Fibroblast of mammary gland (primary cell): ENCODE results near the gene PAQR9.

Experiments
- DNase-seq: peaks from one replicate; pipeline ENCODE4 v3.0.0-alpha.2; 2010; ENCODE audit warnings: low read depth
- H3K4me3 ChIP-seq: 2 replicates; pipeline ENCODE4 v1.5.1; 2011; ENCODE audit warnings: low read depth, mild to moderate bottlenecking, low read length, moderate library complexity; ENCODE audit not compliant: control insufficient read depth
- TF ChIP-seq, protein P1 (sequence below): conservative IDR thresholded peaks from 2 replicates; pipeline ENCODE4 v1.5.1; 2011; ENCODE audit warnings: low read depth, low read length, inconsistent platforms; ENCODE audit not compliant: control insufficient read depth, insufficient read depth

Gene PAQR9

DNA sequence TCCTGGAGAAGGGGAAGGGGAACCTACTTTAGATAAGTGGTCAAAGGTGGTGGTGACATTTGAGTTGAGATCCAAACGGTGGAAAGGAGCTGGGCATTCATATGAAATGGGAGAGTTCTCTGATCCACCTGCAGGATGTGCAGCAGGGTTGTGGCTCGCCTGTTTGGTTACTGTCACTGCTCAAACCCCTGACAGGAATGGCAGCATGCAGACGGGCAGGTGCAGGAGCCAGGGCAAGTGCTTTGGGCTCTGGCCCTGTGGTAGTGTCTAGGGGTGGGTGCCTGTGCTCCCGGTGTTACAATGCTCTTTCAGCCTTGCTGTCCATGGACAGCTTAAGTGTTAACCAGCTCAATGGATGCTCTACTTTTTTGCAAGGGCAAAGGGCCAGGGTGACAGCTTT lies 18.5 kb downstream of the PAQR9 start:
- H3K4me3 ChIP-seq: no peak overlapping the region
- TF ChIP-seq, protein P1, sequence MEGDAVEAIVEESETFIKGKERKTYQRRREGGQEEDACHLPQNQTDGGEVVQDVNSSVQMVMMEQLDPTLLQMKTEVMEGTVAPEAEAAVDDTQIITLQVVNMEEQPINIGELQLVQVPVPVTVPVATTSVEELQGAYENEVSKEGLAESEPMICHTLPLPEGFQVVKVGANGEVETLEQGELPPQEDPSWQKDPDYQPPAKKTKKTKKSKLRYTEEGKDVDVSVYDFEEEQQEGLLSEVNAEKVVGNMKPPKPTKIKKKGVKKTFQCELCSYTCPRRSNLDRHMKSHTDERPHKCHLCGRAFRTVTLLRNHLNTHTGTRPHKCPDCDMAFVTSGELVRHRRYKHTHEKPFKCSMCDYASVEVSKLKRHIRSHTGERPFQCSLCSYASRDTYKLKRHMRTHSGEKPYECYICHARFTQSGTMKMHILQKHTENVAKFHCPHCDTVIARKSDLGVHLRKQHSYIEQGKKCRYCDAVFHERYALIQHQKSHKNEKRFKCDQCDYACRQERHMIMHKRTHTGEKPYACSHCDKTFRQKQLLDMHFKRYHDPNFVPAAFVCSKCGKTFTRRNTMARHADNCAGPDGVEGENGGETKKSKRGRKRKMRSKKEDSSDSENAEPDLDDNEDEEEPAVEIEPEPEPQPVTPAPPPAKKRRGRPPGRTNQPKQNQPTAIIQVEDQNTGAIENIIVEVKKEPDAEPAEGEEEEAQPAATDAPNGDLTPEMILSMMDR: no peak
- no peak for DNase-seq

DNA sequence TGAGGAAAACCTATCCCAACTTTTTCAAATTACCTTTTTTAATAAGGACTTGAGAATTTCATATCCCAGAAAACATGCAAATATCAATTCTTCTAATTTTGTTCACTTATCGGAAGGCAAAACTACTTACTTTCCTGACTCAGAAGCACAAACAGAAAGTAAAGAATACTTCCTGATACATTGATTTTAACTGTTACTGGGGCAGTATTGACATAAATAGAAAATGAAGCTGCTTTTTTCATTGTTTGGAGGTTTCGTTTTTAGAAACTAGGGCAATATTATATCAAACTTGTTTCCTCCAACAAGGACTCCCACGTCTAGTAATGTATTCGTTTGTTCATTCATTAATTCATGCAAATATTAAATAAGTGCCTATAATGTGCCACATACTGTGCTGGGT lies 19.1 kb downstream of the PAQR9 start:
- no peak for DNase-seq
- no peak overlapping the region for H3K4me3 ChIP-seq
- TF ChIP-seq, protein P1: no peak

DNA sequence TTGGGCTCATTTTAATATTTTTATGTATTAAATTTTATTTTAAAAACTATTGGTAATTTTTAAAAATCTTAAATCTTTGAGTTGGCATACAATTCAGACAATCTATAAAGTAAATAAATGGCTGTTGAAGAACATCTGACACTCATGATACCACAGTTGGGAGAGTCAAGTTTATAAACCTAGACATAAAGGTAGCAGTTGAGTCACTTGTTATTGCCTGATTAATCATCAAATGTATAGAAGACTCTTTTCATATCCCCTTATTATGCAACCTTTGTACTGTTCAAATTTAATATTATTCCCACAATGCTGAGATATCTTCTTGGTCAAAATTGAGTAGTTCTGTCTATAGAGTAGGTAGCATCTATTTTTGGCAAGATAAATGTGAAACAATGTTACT lies 19.6 kb downstream of the PAQR9 start:
- TF ChIP-seq, protein P1: no peak
- DNase-seq: no peak
- H3K4me3 ChIP-seq: no peak overlapping the region

DNA sequence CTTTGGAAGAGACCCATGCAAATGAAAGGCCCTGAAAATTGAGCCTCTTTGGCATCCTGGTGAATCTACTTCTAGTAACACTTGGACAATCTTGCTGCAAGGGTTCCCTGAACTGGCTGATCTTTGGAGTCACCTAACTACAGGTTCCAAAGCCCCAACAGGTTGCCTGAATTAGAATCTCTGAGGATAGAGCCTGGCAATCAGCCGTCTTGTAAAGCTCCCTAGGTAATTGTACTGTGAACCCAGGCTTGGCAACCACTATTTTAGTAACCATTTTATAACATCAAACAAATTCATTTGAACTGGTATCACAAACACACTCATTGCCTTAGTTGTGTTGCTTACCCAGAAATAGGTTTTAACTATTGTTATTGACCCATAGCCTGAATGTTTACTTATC lies 20.1 kb downstream of the PAQR9 start:
- no peak overlapping the region for H3K4me3 ChIP-seq
- TF ChIP-seq, protein P1: no peak
- no peak for DNase-seq

DNA sequence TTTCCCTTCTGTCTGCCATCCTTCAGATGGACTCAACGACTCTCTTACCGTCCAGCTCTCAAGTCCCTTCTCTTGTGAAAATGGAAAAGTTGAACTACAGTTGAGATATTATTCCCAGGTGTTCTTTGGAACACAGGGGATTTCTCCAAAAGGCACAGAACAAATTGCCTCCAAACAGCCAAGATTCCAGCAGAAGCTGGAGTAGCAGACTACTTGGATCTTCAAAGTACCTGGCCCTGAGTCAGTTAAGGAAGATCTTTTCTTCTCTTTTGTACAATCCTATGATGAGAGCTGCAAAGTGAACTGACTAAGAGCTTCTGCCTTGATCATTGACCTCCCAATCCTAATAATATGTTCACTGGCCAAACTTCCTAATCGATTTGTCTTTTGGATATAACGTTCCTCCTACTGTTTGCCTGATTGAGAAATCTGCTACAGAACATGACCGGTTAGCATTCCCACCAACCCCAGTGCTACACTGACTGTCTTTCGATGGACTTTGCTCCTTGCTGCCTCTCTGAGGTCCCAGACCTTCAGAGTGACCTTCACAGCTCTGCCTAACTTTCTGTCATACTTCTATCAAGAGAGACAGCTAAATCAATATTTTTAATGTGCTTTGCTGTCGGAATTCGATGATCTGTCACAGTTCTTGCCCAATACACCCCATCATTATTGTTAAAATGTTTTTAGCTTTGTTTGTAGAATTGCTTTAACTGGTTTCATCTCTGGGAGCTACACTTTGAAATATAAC lies 21.9 kb downstream of the PAQR9 start:
- TF ChIP-seq, protein P1: no peak
- no peak overlapping the region for H3K4me3 ChIP-seq
- DNase-seq: no peak

DNA sequence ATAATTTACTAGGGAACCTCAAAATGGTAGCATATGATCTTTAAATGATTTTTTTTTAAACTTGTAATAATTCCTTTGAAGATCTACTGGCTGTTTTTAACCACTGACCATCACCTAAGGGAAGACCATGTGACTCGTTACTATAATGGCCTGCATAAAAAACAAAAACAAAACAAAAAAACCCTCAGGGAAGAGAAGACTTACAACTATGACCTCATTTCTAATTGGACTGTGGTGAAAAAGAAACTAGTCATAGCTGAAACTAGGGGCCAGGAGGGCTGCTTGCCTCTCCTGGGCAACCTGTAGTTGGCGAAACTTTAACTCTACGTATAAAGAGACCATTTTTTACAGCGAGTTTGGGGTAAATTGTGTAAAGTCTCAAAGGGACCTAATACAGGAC lies 23.0 kb downstream of the PAQR9 start:
- no peak for DNase-seq
- H3K4me3 ChIP-seq: no peak overlapping the region
- TF ChIP-seq, protein P1: no peak

DNA sequence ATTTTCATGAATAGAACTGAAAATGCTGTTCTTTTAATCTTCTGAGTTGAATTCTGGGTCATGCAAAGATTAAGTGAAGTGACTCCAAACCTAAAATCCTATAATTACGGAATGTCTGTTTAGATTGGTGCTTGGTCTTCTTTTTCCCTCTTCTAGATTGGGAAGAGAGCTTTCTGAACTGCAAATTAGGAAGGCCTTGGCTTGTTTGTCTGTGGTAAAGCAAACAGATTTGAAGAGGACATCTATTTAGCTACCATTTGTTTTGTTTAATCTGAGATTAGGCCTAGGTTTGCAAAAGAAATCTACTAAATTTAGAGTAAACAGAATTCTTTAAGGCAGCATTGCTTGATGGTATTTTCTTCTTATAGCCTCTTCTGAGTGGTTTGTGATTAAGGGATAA lies 23.5 kb downstream of the PAQR9 start:
- no peak for DNase-seq
- no peak overlapping the region for H3K4me3 ChIP-seq
- TF ChIP-seq, protein P1: no peak
